GM18526 (cell line): ENCODE measurements around the gene LAD1.

ENCODE experiments used
- POLR2A ChIP-seq: IDR thresholded peaks from 3 replicates; pipeline ENCODE4 v1.6.1; 2011; ENCODE audit not compliant: insufficient read length; ENCODE audit errors: extremely low read depth

The LAD1 gene, protein sequence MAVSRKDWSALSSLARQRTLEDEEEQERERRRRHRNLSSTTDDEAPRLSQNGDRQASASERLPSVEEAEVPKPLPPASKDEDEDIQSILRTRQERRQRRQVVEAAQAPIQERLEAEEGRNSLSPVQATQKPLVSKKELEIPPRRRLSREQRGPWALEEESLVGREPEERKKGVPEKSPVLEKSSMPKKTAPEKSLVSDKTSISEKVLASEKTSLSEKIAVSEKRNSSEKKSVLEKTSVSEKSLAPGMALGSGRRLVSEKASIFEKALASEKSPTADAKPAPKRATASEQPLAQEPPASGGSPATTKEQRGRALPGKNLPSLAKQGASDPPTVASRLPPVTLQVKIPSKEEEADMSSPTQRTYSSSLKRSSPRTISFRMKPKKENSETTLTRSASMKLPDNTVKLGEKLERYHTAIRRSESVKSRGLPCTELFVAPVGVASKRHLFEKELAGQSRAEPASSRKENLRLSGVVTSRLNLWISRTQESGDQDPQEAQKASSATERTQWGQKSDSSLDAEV

DNA sequence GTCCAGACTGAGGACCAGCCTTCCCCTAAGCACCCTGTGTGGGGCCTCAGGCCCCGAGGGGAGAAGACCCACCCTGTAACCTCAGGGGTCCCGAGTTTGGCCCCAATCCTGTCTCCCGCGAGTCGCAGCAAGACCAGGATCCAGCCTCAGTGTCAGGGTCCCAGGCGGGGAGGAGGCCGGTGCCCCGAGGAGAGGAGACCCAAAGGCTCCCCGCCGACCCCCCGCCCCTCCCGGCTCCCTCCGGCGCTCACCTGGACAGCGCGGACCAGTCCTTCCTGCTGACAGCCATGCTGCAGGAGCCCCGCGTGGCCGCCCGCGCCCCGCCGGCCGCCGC, at the start of gene LAD1:
TSS of gene LAD1 (minus strand) at position 307 of the 334 bp plus-strand sequence. CDS start at position 289, 18 bp downstream.
- TF ChIP-seq POLR2A: no peak

DNA sequence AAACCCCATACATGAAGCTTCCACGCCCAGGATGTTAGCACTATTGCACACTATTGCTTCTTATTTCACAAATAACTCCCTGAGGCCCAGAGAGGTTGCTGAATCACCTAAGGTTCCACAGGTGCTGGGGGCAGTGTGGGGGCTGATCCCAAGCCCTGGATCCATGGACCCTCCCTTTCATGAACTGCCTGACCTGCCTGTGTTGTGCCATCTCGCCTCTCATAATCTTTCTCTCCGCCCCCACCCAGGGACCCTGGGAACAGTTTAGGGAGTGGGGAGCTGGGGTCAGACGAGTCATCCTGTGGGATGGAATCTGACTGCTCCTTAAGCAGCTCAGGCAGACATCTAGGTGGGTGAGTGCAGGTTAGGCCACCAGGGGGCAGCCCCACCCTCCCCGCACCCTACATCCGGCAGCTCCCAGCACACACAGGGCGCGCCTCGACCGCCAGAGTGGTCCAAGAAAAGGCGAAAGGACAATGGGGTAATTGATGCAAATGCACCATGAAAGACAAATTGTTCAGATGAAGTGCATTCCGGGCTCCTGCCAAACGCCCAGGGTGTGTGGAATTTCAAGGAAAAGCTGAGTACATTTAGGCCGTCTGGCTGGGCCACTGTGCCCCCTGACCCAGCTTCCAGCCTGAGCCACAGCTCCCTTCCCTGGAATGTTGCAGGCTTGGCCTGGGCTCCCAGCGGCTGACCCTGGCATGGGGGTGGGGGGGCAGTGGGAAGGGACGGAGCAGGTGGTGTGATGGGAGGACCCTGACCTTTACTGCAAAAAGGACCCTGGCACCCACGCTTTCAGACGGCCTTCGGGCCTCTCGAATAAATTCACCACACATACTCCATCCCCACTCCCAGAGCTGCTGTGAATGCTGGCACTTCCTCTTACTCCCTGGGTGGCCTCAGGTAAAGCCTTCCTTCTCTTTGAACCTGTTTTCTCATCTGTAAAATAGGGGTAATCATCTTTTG, 49.1 kb upstream of the LAD1 start:
- no peak for TF ChIP-seq POLR2A

DNA sequence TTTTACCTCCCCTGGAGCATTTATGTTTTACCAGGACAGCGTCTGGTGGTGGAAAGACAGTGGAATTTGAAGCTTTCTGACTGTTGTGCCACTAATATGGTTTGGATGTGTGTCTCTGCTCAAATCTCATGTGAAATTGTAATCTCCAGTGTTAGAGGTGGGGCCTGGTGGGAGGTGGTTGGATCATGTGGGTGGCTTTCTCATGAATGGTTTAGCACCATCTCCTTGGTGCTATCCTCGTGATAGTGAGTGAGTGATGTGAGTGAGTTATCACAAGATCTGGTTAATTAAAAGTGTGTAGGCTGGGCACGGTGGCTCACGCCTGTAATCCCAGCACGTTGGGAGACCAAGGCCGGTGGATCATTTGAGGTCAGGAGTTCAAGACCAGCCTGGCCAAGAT, 46.2 kb upstream of the LAD1 start:
- TF ChIP-seq POLR2A: no peak

DNA sequence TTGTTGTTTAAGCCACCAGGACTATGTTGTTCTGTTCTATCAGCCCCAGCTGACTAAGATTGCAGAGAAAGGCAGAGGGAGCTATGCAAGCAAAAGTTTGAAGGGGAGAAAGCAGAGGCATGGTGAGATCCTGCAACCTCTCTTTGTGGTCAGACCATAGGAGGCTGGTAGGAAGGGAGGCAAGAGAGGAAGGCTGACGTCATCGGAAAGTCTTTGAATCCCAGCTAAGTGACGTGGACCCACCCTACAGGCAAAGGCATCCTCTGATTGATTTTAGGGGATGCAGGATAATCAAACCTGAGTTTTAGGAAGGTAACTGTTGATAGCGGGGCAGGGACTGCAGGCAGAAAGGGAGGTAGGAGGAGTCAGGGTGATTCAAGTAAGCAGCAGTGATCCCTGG, 45.7 kb upstream of the LAD1 start:
- no peak for TF ChIP-seq POLR2A

DNA sequence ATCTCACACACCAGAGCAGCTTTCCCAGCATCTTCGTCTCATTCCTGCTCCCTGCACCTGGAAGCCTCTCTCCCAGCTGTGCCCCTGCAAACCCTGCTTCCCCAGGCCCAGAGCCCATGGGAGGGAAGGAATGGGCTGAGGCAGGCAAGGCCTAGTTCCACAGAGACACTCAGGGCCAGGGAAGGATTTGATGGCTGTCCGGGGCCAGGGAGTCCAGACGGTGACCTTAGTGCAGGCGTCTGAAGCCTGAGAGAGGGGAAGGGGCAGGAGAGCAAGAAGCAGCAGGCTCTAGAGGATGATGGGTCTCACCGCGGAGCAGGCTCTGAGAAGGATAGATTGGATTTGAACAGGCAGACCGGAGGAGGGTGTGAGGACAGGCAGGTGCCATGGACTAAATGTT, 44.6 kb upstream of the LAD1 start:
- TF ChIP-seq POLR2A: no peak

DNA sequence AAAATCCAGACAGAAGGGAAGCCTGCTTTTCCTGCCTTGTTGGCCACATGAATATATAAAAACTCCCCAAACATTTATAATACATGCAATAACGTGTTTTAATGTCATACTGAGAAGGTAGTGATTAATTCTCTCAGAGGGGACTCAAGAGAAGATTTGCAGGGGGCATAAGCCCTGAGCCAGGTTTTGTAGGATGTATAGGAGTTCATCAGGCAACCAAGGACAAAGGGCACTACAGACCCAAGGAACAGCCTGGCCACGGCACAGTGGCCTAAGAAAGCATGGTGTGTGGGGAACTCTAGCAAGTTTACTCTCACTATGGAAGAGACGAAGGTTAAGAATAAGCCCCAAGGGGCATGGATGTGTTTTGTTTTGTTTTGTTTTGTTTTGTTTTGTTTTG, 37.8 kb upstream of the LAD1 start:
- TF ChIP-seq POLR2A: no peak

DNA sequence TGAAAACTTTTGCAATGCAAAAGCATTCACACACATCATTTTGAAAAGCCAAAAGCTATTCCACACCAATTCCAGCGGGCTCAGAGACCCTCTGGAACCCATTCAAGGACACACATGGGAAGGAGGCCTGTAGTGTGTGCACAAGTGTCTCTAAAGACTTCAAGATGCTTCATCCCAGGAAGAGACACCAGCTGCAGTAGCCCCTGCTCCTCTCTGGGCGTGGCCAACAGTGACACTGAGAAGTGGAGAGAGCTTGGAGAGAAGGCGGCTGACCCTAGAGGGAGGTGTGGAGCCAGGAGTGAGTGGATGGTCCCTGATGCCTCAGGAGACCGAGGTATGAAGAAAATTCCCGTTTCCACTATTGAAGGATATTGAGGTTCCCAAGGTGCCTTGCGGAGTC, 37.3 kb upstream of the LAD1 start:
- no peak for TF ChIP-seq POLR2A

DNA sequence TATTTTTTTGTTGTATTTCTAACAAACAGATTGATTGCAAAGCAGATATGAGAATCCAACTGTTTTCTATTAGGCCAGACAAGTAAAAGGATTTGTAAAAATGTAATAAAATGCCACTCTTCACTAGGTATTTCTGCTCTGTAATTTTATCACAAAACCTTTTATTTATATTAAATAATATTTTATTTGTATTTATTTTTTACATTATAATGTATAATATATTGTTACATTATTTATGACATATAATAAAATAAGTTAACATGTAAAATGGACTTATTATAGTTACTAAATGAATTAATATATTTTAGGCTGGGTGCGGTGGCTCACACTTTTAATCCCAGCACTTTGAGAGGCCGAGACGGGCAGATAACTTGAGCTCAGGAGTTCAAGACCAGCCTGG, 35.1 kb upstream of the LAD1 start:
- no peak for TF ChIP-seq POLR2A

DNA sequence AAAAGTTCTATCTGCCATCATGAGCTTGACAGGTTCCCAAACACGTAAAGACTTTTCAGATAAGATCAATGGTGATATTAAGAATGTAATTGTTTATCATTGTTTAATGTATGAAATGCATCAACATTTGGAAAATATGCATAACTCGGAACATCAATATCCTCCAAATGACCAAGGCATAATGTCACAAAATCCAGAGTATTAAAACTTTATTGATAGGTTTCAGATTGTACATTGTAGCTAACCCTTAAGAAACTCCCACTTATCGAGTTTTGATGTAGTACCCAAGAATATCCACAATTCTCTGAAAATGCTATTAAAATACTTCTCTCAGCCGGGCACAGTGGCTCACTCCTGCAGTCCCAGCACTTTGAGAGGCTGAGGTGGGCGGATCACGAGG, 34.5 kb upstream of the LAD1 start:
- no peak for TF ChIP-seq POLR2A

DNA sequence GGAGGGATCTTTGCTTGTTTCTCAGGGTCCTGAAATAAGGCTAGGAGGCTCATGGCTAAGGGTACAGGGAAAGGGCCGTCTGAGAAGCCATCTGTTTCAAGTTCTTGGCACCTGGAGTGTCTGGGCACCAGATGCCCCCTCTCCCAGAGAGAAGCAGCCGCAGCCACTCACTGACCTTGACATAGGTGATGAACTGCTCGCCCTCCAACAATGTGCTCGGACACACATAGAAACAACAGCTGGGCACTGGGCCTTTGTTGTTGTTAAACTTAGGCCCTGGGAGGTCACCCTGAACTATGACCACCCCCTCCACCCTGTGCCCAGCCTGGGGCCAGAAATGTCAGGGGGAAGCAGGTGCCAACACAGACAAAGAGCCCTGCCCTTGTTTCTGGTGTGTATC, 31.7 kb upstream of the LAD1 start:
- no peak for TF ChIP-seq POLR2A

DNA sequence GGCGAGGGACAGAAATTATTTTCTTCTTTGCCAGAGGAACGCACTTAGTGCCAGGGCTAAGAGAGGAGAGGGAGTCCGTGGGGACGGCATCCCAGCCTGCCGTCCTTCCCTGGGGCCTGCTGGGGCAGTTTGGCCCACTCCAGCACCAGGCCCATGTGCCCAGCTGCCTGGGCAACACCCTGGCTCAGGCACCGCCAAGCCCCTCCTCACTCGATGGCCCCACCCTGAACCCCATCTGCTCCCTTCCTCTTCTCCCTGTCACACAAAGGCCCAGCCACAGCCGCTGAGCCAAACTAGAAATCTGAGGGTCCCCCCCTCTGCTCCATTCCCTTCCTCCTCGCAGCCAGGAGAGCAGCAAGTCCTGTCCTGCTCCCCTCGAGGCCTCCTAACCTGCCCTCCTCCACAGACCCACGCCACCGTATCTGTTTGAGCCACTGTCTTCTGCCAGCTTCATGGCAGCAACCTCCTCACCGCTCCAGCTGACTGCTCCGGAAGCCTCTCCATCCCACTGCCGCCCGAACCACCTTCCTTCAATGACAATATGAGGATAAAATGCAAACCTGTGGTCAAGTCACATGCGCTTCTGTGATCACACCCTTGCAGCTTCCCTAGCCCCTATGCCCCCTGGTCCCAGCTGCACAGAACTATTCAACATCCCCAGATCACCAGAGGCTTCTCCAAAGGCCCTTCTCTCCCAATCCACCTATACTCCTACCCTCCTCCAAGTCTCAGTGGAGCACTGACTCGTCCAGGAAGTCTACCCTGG, 30.8 kb upstream of the LAD1 start:
- no peak for TF ChIP-seq POLR2A

DNA sequence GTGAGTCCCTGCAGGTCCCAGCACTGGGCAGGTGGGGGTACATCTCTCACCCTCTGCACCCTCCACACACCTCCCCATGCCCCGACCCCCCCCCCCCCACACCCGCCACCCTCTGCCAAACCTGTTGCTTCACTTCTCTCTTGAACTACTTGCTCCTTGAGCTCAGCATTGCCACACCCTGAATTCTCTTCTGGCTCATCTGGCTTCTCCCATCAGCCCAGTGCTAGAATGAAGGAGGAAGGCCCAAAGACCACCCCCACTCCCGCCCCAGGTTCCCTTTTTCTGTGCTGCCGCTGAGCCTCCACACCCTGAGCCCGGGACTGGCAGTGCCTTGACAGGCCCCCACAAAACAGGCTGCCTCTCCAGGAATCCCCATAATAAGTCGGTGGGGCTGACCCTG, 28.8 kb upstream of the LAD1 start:
- no peak for TF ChIP-seq POLR2A

DNA sequence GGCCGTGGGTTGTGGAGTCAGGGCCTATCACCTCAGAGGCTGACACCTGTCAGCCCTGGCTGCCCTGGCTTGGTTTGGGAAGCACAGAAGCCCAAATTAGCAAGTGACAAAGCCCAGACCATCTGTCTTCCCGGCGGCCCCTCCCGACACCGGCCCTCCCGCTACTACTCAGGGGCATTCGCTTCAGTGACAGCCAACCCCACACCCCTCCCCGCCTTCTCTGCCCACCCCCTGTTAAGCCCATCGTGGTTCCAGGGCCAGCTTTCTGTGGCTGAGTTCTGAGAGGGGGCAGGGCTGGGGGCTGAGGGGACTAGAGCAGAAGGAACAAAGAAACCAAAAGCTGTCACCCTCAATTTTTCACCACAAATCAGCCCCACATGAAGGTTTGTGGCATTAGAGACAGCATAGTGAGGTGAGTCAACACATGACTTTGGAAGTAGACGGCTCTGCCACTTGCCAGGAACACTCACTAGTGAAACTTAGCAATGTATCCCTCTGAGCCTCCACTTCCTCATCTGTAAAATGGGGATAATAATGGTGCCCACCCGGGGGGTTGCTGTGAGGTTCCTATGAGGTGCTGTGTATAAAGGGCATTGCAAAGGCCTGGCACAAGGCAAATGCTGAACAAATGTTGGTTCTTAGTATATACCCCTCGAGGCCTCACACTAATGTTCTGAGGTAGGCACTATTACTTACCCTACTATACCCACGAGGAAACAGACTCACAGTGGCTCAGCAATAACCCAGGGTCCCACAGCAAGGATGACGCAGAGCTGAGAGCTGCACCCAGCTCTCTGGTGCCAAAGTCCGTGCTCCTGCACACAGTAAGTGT, 27.6 kb upstream of the LAD1 start:
- TF ChIP-seq POLR2A: no peak

DNA sequence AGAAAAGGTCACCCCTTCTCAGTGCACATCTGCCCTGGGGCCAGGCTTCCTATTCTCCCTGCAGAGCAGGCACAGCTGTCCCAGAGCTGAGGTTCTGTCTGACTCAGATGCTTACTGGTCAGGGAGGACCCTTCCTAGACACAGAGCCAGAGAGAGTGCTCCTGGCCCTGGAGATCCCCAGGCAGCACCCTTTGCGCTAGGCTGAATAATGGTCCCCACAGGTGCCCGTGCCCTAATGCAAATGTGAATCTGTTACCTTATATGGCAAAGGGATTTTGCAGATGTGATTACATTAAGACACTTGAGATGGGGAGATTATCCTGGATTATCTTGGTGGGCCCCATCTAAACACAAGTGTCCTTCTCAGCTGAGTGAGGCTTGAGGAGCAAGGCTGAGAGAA, 25.0 kb upstream of the LAD1 start:
- TF ChIP-seq POLR2A: no peak
